Stimulated activated CD8-positive, alpha-beta memory T cell treated with anti-CD3 and anti-CD28 coated beads, Interleukin-12 subunit alpha, Interleukin-12 subunit beta, amount 100 ng/mL, for 4 hours (primary cell): Measurements from ENCODE around the gene NRP1.

Source experiments
- DNase-seq: peaks from one replicate; pipeline ENCODE4 v3.0.0-alpha.2; 2020; ENCODE audit warnings: low read depth

The NRP1 gene

GRCh38 chr10:33212061-33212748 is 122.3 kb downstream of the NRP1 start:
- DNase-seq, result no peak

DNA sequence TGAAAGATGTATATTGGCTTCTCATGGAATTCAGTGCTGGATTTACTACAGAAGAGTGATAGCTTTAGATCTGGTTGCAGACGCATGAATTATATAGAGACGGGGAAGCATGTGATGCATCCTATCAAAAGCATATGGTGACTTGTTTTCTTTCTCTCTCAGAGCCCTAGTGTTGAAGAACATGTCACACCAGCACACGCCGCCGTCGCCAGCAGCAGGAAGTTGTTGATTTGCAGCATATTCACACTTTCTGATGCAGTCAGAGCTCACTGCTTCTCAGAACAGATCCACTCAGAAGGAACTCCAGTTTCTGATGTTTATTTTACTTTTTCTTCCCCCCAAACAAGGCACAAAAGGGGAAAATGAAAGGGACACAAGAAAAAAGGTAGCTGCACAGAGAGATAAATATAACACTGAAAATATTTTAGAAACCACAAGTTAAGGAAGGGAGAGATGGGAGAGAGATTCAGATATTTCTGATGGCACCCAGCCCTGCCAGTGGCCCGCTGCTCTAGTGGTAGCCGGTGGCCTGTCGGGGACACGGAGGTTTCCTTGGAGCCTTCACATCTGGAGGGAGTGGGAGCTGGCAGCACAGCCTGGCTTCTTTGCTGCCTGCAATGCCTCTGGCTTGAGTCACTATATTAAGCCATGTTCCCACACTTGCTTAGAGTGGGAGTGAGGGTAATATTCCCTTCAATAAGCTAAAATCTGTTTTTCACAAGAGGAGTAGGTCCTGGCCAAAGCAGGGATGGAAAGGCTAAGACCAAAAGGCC is 123.2 kb downstream of the NRP1 start:
- no peak for DNase-seq

GRCh38 chr10:33209802-33210201 is 124.7 kb downstream of the NRP1 start:
- no peak for DNase-seq

DNA sequence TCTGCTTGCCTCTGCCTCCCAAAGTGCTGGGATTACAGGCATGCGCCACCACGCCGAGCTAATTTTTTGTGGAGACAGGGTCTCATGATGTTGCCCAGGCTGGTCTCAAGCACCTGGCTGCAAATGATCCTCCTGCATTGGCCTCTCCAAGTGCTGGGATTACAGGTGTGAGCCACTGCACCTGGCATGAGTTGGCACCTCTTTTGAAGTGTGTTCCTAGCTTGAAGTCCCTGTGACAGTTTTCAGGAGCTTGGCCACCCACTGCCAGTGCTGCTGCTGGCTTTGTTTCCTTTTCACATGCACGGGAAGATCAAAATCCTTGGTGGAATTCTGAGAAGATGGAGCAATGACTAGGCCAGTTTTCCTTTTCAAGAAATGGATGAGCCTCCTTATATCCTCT is 126.3 kb downstream of the NRP1 start:
- DNase-seq, result no peak

DNA sequence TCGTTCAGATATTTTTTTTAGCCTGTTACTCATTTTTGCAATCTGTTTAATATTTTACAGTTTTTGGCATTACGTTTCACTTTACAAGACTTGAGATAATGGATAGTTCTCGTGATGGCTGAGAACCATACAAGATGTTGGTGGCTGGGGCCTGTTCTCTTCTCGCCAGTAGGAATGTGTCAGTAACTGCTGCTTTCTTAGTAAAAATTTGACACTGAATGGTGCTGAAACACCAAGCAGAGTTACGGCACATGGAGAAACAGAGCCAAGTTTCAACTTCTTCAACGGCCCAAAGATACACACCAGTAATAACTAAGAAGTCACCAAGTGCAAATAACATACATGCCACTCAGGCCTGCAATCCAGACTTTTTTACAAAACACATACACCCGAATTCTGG is 130.4 kb downstream of the NRP1 start:
- no peak for DNase-seq

DNA sequence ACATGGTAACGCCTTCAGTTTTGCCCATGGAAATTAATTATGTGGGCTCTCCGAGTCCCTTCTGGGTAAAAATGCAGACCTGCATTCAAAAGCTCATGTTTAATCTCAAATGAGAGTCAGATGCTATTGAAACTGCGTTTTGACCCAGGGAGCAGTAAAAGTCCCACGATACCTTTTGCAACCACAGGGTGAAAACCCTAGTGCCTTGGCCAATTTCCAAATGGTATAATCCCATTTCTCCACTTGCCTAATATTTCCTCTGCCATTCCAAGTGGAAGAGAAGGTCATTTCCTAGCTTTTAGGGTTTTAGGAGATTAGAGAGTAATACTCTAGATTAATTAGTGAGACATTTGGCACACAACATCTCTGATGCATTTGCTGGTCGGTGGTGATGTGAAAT is 132.5 kb downstream of the NRP1 start:
- no peak for DNase-seq

GRCh38 chr10:33201056-33201780 is 133.2 kb downstream of the NRP1 start:
- no peak for DNase-seq

- no peak for DNase-seq
These were observed 134.7 kb downstream of the NRP1 start for GRCh38 chr10:33199731-33200232.

GRCh38 chr10:33198610-33199009 is 135.9 kb downstream of the NRP1 start:
- DNase-seq, result no peak

DNA sequence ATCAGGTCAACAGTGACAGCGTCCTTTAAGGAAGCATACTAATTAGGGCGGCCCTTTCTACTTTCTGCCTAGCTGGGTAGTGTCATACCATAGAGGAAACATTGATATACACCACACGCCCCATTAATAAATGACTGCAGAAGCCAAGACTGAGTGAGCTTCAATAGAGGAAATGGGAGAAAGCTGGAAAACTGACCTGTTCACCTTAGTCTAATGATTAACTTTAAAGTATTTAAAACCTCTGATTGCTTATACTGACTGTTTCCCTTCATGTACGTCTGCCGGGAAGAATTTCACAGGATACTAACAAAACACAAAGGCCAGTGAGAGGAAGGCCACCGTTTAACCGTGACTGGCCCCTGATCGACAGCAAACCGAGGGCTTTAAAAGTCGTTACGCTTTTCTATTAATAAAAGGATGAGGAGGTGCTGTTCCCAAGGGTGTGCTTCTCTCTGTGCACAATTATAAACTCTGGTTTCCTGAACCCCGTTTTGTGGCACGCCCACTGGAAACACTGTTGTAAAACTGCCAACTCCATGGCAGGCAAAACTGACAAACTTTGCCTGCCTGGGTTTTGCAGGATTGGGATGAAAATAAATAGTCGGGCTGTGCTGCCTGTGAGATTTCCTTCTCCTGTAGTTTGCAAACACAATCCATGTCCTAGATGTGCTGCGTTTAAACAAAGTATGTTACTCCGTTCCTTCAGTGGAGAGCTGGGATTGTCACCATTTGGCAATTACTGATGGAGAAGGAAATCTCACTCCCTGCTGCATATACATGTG is 137.6 kb downstream of the NRP1 start:
- DNase-seq, result no peak

DNA sequence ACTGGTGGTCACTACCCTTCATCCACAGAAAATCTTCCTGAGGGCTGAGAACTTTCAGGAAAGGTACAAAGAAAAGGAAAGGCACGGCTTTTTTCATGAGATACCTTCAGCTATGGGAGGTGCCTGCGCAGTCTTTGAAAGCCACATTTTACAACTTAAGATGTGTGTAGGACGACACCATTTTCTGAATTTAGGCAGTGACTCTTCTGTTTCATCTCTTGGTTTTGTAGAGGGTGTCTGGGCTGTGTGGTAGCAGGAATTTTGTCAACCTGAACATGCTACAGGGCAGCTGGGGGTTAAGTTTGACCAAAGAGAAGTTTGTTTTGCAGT is 138.1 kb downstream of the NRP1 start:
- DNase-seq, result no peak

- DNase-seq, result no peak
These were observed 138.7 kb downstream of the NRP1 start for GRCh38 chr10:33195608-33196376.

GRCh38 chr10:33193701-33194521 is 140.6 kb downstream of the NRP1 start:
- DNase-seq, result no peak

GRCh38 chr10:33193057-33193700 is 141.3 kb downstream of the NRP1 start:
- DNase-seq, result peak; percentile 41

DNA sequence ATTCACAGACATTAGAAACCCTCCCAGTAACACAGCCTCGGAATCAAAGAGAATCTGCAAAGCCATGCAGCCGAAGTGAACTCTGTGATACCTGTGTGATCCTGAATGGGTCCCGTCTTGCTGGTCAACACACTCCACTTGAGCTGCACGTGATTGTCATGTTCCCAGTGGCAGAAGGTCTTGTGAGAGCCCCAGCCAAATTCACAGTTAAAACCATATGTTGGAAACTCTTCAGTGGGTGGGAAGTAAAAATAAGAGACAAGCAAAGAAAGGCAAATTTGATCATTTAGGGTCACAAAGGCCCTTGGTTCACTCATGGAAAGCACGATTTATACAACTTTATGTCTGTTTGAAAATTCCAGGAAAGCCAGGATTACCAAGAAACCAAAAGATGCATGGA is 142.3 kb downstream of the NRP1 start:
- no peak for DNase-seq

DNA sequence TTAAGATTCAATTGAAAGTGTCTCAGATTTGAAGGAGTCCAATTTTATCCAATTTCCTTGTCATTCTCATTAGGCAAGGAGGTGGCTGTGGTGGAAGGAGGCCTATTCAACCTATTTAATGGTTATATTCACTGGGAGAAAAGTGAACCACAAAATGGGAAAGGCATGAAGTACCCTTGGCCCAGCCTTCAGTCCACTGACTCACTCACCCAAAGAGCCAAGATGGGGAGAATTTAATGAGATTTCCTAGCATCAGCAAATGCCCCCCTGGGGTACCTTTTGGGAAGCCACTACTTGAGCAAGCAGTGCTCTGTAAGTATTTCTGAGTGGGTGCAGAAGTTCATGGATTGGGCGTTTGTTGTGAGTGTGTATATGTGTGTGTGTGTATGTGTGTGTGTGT is 144.1 kb downstream of the NRP1 start:
- no peak for DNase-seq

GRCh38 chr10:33189808-33190207 is 144.7 kb downstream of the NRP1 start:
- DNase-seq, result no peak

GRCh38 chr10:33189363-33189762 is 145.1 kb downstream of the NRP1 start:
- DNase-seq, result no peak

- no peak for DNase-seq
These were observed 147.0 kb downstream of the NRP1 start for GRCh38 chr10:33187427-33187999.

- DNase-seq, result no peak
These were observed 148.3 kb downstream of the NRP1 start for GRCh38 chr10:33186150-33186549.
